GM21619 (cell line): ENCODE results near the gene ERH.

Source experiments
- ATAC-seq: cut with Tn5 transposase; IDR thresholded peaks from one replicate; pipeline ENCODE4 v1.9.1; 2021; ENCODE audit not compliant: unreplicated experiment

Gene ERH

DNA sequence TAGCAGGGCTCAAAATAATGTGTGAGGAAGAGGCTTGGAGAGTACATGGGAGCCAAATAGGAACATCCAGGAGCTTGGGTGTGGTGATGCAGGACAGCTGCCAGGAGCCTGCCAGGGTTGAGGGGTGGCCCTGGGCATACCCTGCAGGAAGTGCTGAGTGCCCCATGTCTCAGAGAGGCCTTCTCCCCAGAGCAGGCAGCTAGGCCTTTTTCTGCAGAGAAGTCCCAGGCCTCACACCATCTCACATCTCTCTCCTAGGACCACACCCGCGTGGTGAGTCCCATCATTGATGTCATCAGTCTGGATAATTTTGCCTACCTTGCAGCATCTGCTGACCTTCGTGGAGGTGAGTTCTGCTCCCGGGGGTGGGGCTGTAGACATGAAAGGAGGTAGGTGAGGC is 66.9 kb downstream of the ERH start:
- ATAC-seq, result no peak
